Epithelial cell of proximal tubule (primary cell): ENCODE measurements around the gene ARHGEF35. TPM values are rescaled to one million over a fixed set of nuclear protein-coding genes. Genes with fewer than 3 reads are reported as not detected.

Source experiments
- DNase-seq: peaks from one replicate; pipeline ENCODE4 v3.0.0-alpha.2; 2011; ENCODE audit warnings: low read depth
- H3K4me3 ChIP-seq: 2 replicates; pipeline ENCODE4 v1.5.1; 2011; ENCODE audit warnings: low read depth, mild to moderate bottlenecking, low read length
- CTCF ChIP-seq: conservative IDR thresholded peaks from 2 replicates; pipeline ENCODE4 v1.5.1; 2012; ENCODE audit warnings: low read depth, mild to moderate bottlenecking, low read length
- total RNA-seq: library from RNA; depleted of rRNA; stranded (reverse); fragments of >200 nt; gene quantifications from 2 replicates; pipeline ENCODE4 v1.2.3, GENCODE V29; 2015

The ARHGEF35 gene
- total RNA-seq, 1 donor from 2014 or later: 3.3 TPM

- TF ChIP-seq CTCF: no peak
- no peak overlapping the region for H3K4me3 ChIP-seq
- no peak for DNase-seq
Observed at GRCh38 chr7:144144426-144144825, 51.2 kb downstream of the ARHGEF35 start.

GRCh38 chr7:144142187-144142586 lies 53.4 kb downstream of the ARHGEF35 start:
- no peak for DNase-seq
- TF ChIP-seq CTCF: no peak

GRCh38 chr7:144137501-144137900 lies 58.1 kb downstream of the ARHGEF35 start:
- H3K4me3 ChIP-seq: no peak overlapping the region
- no peak for TF ChIP-seq CTCF
- DNase-seq: no peak

More at GRCh38 chr7:144142187-144142586, 53.4 kb downstream of the ARHGEF35 start:
- no peak overlapping the region for H3K4me3 ChIP-seq

Other genes starting within 250 kb of the ARHGEF35 start
- not detected in 2 replicates for gene OR2F1, start 241.0 kb downstream of the ARHGEF35 start, total RNA-seq
- not detected in 2 replicates for gene OR6B1, start 195.5 kb downstream of the ARHGEF35 start, total RNA-seq
- gene OR2A5, start 146.9 kb downstream of the ARHGEF35 start, total RNA-seq: not detected in 2 replicates
- not detected in 2 replicates for gene OR2A25, start 126.0 kb downstream of the ARHGEF35 start, total RNA-seq
- gene OR2A12, start 109.6 kb downstream of the ARHGEF35 start, total RNA-seq: not detected in 2 replicates
- not detected in 2 replicates for gene OR2A2, start 86.2 kb downstream of the ARHGEF35 start, total RNA-seq
- not detected in 2 replicates for gene OR2A14, start 72.7 kb downstream of the ARHGEF35 start, total RNA-seq
- gene CTAGE4, start 12.4 kb downstream of the ARHGEF35 start, total RNA-seq: 2.8 and 3.8 TPM in 2 replicates
- gene OR2A42, start 43.8 kb upstream of the ARHGEF35 start, total RNA-seq: not detected in 2 replicates
- gene OR2A7, start 69.0 kb upstream of the ARHGEF35 start, total RNA-seq: 2.0 and 8.0 TPM in 2 replicates
- gene CTAGE8, start 73.5 kb upstream of the ARHGEF35 start, total RNA-seq: 9.5 TPM in 1 of 2 replicates, not detected in the other
- 0.17 TPM in 1 of 2 replicates, not detected in the other for gene OR2A1, start 116.6 kb upstream of the ARHGEF35 start, total RNA-seq
- gene ARHGEF5, start 159.6 kb upstream of the ARHGEF35 start, total RNA-seq: 22.4 and 34.5 TPM in 2 replicates
- not detected in 2 replicates for gene NOBOX, start 207.9 kb upstream of the ARHGEF35 start, total RNA-seq